K562 (cell line): ENCODE data around the gene DDX11.
"Not testable (repeated sequence)": the region's sequence is repeated elsewhere in the genome, so short reads cannot be mapped to it uniquely, and the experiment has no call there.

Experiments used
- AFF4 ChIP-seq: sonication (generic); formaldehyde crosslinking; IDR thresholded peaks from 2 replicates; pipeline ENCODE4 v1.8.0; 2023; ENCODE audit warnings: mild to moderate bottlenecking, missing genetic modification reagents
- CTCF ChIP-seq, 3 experiments: IDR thresholded peaks in 2 of 3; conservative IDR thresholded peaks in 1 of 3; 2 replicates each; pipeline ENCODE4 v1.5.1; 2011 to 2012; ENCODE audit warnings: low read length in 3 of 3, mild to moderate bottlenecking in 3 of 3, control low read depth in 2 of 3, improper control_type of control experiment in 1 of 3, inconsistent platforms in 1 of 3, low read depth in 1 of 3, mixed read lengths in 1 of 3, moderate library complexity in 1 of 3; ENCODE audit not compliant: insufficient read depth in 2 of 3
- NFYB ChIP-seq: IDR thresholded peaks from 2 replicates; pipeline ENCODE4 v1.6.1; 2011; ENCODE audit warnings: mild to moderate bottlenecking, moderate library complexity; ENCODE audit not compliant: insufficient read length; ENCODE audit errors: extremely low read depth
- PATZ1 ChIP-seq: fragments of 250-450 bp; sonication (Bioruptor Pico); IDR thresholded peaks from 2 replicates; pipeline ENCODE4 v1.5.0; 2020; ENCODE audit warnings: mild to moderate bottlenecking, borderline replicate concordance

GRCh38 chr12:31076150-31076549 is 2.5 kb downstream of the DDX11 start:
- not testable (repeated sequence) for TF ChIP-seq CTCF (IDR thresholded peaks at IDR 0.05 in 2 of 3, conservative IDR thresholded peaks at IDR 0.05 in 1 of 3; ENCODE audit: insufficient read depth in 2 of 3, low read depth in 1 of 3, low read length in 3 of 3); NFYB; PATZ1 (CRISPR knock-in tag); AFF4 (CRISPR knock-in tag)
